22Rv1 (cell line): ENCODE data around the gene ARMCX5.

ENCODE experiments used
- H3K27ac ChIP-seq: fragments of 450-650 bp; 2 replicates; pipeline ENCODE4 v1.5.1; 2017
- ZFX ChIP-seq: fragments of 450-650 bp; IDR thresholded peaks from 2 replicates; pipeline ENCODE4 v1.6.1; 2017; ENCODE audit warnings: antibody characterized with exemption, borderline replicate concordance
- TF ChIP-seq, protein P1 (sequence below): fragments of 450-650 bp; IDR thresholded peaks from 2 replicates; pipeline ENCODE4 v1.5.1; 2017; ENCODE audit warnings: mild to moderate bottlenecking

The ARMCX5 gene

GRCh38 chrX:102604327-102604726, 5.0 kb downstream of the ARMCX5 start:
- TF ChIP-seq, protein P1, sequence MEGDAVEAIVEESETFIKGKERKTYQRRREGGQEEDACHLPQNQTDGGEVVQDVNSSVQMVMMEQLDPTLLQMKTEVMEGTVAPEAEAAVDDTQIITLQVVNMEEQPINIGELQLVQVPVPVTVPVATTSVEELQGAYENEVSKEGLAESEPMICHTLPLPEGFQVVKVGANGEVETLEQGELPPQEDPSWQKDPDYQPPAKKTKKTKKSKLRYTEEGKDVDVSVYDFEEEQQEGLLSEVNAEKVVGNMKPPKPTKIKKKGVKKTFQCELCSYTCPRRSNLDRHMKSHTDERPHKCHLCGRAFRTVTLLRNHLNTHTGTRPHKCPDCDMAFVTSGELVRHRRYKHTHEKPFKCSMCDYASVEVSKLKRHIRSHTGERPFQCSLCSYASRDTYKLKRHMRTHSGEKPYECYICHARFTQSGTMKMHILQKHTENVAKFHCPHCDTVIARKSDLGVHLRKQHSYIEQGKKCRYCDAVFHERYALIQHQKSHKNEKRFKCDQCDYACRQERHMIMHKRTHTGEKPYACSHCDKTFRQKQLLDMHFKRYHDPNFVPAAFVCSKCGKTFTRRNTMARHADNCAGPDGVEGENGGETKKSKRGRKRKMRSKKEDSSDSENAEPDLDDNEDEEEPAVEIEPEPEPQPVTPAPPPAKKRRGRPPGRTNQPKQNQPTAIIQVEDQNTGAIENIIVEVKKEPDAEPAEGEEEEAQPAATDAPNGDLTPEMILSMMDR: no peak
- TF ChIP-seq ZFX: no peak
- H3K27ac ChIP-seq: no peak overlapping the region

DNA sequence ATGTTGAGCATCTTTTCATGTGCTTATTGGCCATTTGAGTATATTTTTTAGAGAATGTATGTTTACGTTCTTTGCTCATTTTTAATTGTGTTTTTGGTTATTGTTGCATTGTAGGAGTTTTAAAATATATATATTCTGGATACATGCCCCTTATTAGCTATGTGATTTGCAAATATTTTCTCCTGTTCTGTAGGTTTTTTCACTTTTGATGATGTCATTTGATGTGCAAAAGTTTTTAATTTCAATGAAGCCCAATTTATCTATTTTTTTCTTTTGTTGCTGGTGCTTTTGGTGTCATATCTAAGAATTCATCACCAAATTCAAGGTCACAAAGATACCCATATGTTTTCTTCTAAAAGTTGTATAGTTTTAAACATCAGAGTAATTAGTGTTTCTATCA, 6.8 kb downstream of the ARMCX5 start:
- TF ChIP-seq, protein P1: no peak
- TF ChIP-seq ZFX: no peak

GRCh38 chrX:102610905-102611304, 11.6 kb downstream of the ARMCX5 start:
- H3K27ac ChIP-seq: no peak overlapping the region
- no peak for TF ChIP-seq ZFX
- TF ChIP-seq, protein P1: no peak

More for the DNA sequence above, 6.8 kb downstream of the ARMCX5 start:
- H3K27ac ChIP-seq: no peak overlapping the region

DNA sequence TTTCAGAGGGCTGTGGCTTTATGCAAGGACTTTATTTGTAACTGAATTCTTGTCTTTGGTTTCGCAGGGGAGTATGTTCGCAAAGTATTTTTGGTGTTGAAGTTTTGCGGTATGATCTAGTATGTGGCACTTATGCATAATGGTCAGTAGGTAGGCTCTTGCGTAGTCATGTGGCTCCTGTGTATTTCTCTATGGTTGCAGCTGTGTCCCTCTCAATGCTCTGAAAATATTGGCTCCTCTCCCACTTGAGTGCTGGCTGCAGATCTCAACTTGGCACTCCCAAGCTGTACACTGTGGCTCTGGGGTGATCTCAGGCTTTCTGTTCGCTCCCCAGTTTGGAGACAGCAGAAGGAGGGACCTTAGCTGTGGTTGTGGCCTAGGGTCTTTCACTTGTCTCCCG, 24.8 kb downstream of the ARMCX5 start:
- TF ChIP-seq, protein P1: no peak
- no peak for TF ChIP-seq ZFX
- no peak overlapping the region for H3K27ac ChIP-seq

DNA sequence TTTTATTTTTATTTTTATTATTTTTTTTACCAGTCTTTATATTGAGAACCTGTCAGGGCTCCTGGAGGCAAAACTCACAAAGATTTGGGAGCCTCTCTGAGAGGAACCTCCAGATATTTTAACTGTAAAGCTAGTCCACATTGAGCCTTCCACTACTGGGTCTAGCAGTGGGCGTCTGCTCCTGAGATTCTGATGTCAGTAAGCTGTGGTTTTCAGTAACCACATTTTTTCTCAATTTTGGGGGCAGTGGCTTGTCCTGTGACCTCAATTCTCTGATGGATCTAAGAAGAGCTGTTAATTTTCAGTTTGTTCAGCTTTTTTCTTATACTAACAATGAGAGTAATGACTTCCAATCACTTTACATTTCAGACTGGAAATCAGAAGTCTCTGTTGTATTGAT, 28.3 kb downstream of the ARMCX5 start:
- no peak overlapping the region for H3K27ac ChIP-seq
- no peak for TF ChIP-seq ZFX
- TF ChIP-seq, protein P1: no peak

DNA sequence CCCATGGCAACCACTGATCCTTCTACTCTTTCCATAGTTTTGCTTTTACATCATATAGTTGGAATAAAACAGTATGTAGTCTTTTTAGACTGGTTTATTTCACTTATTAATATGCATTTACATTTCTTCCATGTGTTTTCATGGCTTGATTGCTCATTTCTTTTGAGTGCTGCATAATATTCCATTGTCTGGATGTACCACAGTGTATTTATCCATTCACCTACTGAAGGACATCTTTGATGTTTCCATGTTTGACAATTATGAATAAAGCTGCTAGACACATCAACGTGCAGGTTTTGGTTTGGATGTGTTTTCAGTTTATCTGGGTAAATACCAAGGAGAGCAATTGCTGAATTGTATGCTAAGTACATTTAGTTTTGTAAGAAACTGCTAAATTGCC, 38.2 kb downstream of the ARMCX5 start:
- TF ChIP-seq, protein P1: no peak
- TF ChIP-seq ZFX: no peak
- H3K27ac ChIP-seq: no peak overlapping the region

- TF ChIP-seq ZFX: no peak
- TF ChIP-seq, protein P1: no peak
- H3K27ac ChIP-seq: no peak overlapping the region
These were observed 51.6 kb downstream of the ARMCX5 start for GRCh38 chrX:102650903-102651241.
